Renal cortical epithelial cell (primary cell): ENCODE measurements around the gene GIT2. TPM values are rescaled to one million over a fixed set of nuclear protein-coding genes. Genes with fewer than 3 reads are reported as not detected.
"Not testable (repeated sequence)": the region's sequence is repeated elsewhere in the genome, so short reads cannot be mapped to it uniquely, and the experiment has no call there.

ENCODE experiments used
- DNase-seq: peaks from one replicate; pipeline ENCODE4 v3.0.0-alpha.2; 2011; ENCODE audit warnings: low read depth
- total RNA-seq: library from RNA; depleted of rRNA; stranded (reverse); fragments of >200 nt; gene quantifications from 2 replicates; pipeline ENCODE4 v1.2.3, GENCODE V29; 2014

GIT2 gene
- total RNA-seq: 26.4 and 51.5 TPM in 2 replicates

GRCh38 chr12:109995686-109996482 lies at the start of gene GIT2:
Gene GIT2, minus strand, starts transcription at chr12:109996368. Its CDS starts 144 bp downstream, at chr12:109996224.
- DNase-seq: peak; percentile 82

GRCh38 chr12:110042264-110042663 lies 46.1 kb upstream of the GIT2 start:
- no peak for DNase-seq

GRCh38 chr12:110039085-110039807 lies 43.1 kb upstream of the GIT2 start:
- DNase-seq: peak; percentile 99

GRCh38 chr12:110038741-110039084 lies 42.5 kb upstream of the GIT2 start:
- no peak for DNase-seq

- DNase-seq: no peak
Measured at GRCh38 chr12:110037315-110037714, 41.1 kb upstream of the GIT2 start.

- no peak for DNase-seq
Measured at GRCh38 chr12:110035534-110036104, 39.5 kb upstream of the GIT2 start.

GRCh38 chr12:110033888-110034287 lies 37.7 kb upstream of the GIT2 start:
- no peak for DNase-seq

GRCh38 chr12:110029290-110029815 lies 33.2 kb upstream of the GIT2 start:
- DNase-seq: no peak

GRCh38 chr12:110028323-110028722 lies 32.2 kb upstream of the GIT2 start:
- DNase-seq: no peak

GRCh38 chr12:110024051-110024450 lies 27.9 kb upstream of the GIT2 start:
- no peak for DNase-seq

- no peak for DNase-seq
Measured at GRCh38 chr12:110023059-110023980, 27.2 kb upstream of the GIT2 start.

GRCh38 chr12:110020956-110021355 lies 24.8 kb upstream of the GIT2 start:
- DNase-seq: no peak

GRCh38 chr12:110015132-110015531 lies 19.0 kb upstream of the GIT2 start:
- DNase-seq: no peak

GRCh38 chr12:110012659-110013058 lies 16.5 kb upstream of the GIT2 start:
- DNase-seq: no peak

GRCh38 chr12:110012137-110012536 lies 16.0 kb upstream of the GIT2 start:
- DNase-seq: peak; percentile 81

- no peak for DNase-seq
Measured at GRCh38 chr12:110010853-110011723, 14.9 kb upstream of the GIT2 start.

- DNase-seq: not testable (repeated sequence)
Measured at GRCh38 chr12:110008681-110009398, 12.7 kb upstream of the GIT2 start.

GRCh38 chr12:110007881-110008280 lies 11.7 kb upstream of the GIT2 start:
- no peak for DNase-seq

- DNase-seq: no peak
Measured at GRCh38 chr12:110006115-110006514, 9.9 kb upstream of the GIT2 start.
